ENCODE measurements around the gene SPECC1. TPM values are rescaled to one million over a fixed set of nuclear protein-coding genes. Genes with fewer than 3 reads are reported as not detected.

Gene SPECC1
- polyA plus RNA-seq, 3 donors = 36.0 to 58.4 (median 50.5) TPM

GRCh38 chr17:20291853-20292252 is 282.7 kb downstream of the SPECC1 start:
- Histone ChIP-seq H3K36me3 (replicated peaks in 1 of 2; ENCODE audit: control insufficient read depth in 1 of 2, insufficient read depth in 2 of 2, low read length in 2 of 2) (peaks cover 20 to 50% of the 10 kb centered on the region in 2 donors), H3K9me3 (replicated peaks in 1 of 2; ENCODE audit: control insufficient read depth in 1 of 2, insufficient read depth in 1 of 2, low read length in 2 of 2) (no peaks in the 10 kb centered on the region), H3K4me1 (ENCODE audit: control insufficient read depth in 1 of 2, insufficient read depth in 2 of 2, low read length in 2 of 2) (no peaks in the 10 kb centered on the region), H2AFZ (ENCODE audit: insufficient read depth, low read depth, low read length, poor library complexity, severe bottlenecking) (no peak overlapping the region), H3K27me3 (ENCODE audit: control insufficient read depth in 2 of 2, insufficient read depth in 2 of 2, low read length in 2 of 2) (no peaks in the 10 kb centered on the region), H3K9ac (ENCODE audit: insufficient read depth, low read length, poor library complexity, severe bottlenecking) (no peak overlapping the region), H3K27ac (ENCODE audit: low read depth in 1 of 2, low read length in 2 of 2) (no peak overlapping the region), H3K79me2 (ENCODE audit: insufficient read depth, low read length) (peaks cover 7% of the 10 kb centered on the region), H4K20me1 (ENCODE audit: insufficient read depth, low read length) (no peaks in the 10 kb centered on the region), H3K4me3 (replicated peaks in 1 of 3; ENCODE audit: low read depth in 2 of 3, low read length in 3 of 3) (no peak overlapping the region), H3K4me2 (replicated peaks; ENCODE audit: extremely low read depth, low read length, poor library complexity, severe bottlenecking) (no peak overlapping the region)
- no peak for DNase-seq
- TF ChIP-seq CTCF (IDR thresholded peaks at IDR 0.05) = no peak
- Mint-ChIP-seq H3K27ac (peak overlapping the region in 2 of 7 donors; percentile 37 to 38), H3K36me3 (peaks cover 46 to 69% of the 10 kb centered on the region in 2 donors), H3K4me1 (no peaks in the 10 kb centered on the region), H3K4me3 (no peak overlapping the region), H3K9me3 (peaks cover 0 to 3% (median 0%) of the 10 kb centered on the region in 7 donors), H3K27me3 (ENCODE audit: low read depth in 3 of 3) (no peaks in the 10 kb centered on the region)
- intact Hi-C loops (cut with micrococcal nuclease) = no loop called here
- 59% methylated on average over 5 of the region's 6 CpGs for WGBS (ENCODE audit: insufficient coverage)

- no peak overlapping the region for H3K4me3 Mint-ChIP-seq
- H2AFZ ChIP-seq (ENCODE audit: insufficient read depth, low read depth, low read length, poor library complexity, severe bottlenecking) = no peak overlapping the region
- no peaks in the 10 kb centered on the region for H3K27me3 Mint-ChIP-seq (ENCODE audit: low read depth in 3 of 3)
- H3K4me2 ChIP-seq (replicated peaks; ENCODE audit: extremely low read depth, low read length, poor library complexity, severe bottlenecking) = no peak overlapping the region
- H3K9ac ChIP-seq (ENCODE audit: insufficient read depth, low read length, poor library complexity, severe bottlenecking) = no peak overlapping the region
- DNase-seq = no peak
- H3K27ac ChIP-seq (ENCODE audit: low read depth in 1 of 2, low read length in 2 of 2) = no peak overlapping the region
- peaks cover 0 to 6% (median 0%) of the 10 kb centered on the region in 7 donors for H3K9me3 Mint-ChIP-seq
- H3K27me3 ChIP-seq (ENCODE audit: control insufficient read depth in 2 of 2, insufficient read depth in 2 of 2, low read length in 2 of 2) = no peaks in the 10 kb centered on the region
- H3K4me1 ChIP-seq (ENCODE audit: control insufficient read depth in 1 of 2, insufficient read depth in 2 of 2, low read length in 2 of 2) = no peaks in the 10 kb centered on the region
- no peaks in the 10 kb centered on the region for H4K20me1 ChIP-seq (ENCODE audit: insufficient read depth, low read length)
- WGBS (ENCODE audit: insufficient coverage) = 100% methylated on average over 1 of the region's 2 CpGs
- H3K4me1 Mint-ChIP-seq = peaks cover 3% of the 10 kb centered on the region
- no peak for TF ChIP-seq CTCF (IDR thresholded peaks at IDR 0.05)
- H3K27ac Mint-ChIP-seq = peak overlapping the region in 1 of 7 donors; percentile 6
- H3K9me3 ChIP-seq (replicated peaks in 1 of 2; ENCODE audit: control insufficient read depth in 1 of 2, insufficient read depth in 1 of 2, low read length in 2 of 2) = no peaks in the 10 kb centered on the region
- peaks cover 7% of the 10 kb centered on the region for H3K79me2 ChIP-seq (ENCODE audit: insufficient read depth, low read length)
- intact Hi-C loops (cut with micrococcal nuclease) = no loop called here
- H3K36me3 ChIP-seq (replicated peaks in 1 of 2; ENCODE audit: control insufficient read depth in 1 of 2, insufficient read depth in 2 of 2, low read length in 2 of 2) = peaks cover 33 to 60% of the 10 kb centered on the region in 2 donors
- H3K4me3 ChIP-seq (replicated peaks in 1 of 3; ENCODE audit: low read depth in 2 of 3, low read length in 3 of 3) = no peak overlapping the region
- H3K36me3 Mint-ChIP-seq = peaks cover 55 to 70% of the 10 kb centered on the region in 2 donors
Observed at GRCh38 chr17:20293501-20293900, 284.3 kb downstream of the SPECC1 start.
